CD4-positive, CD25-positive, alpha-beta regulatory T cell (primary cell): ENCODE data around the gene ALK. TPM values are rescaled to one million over a fixed set of nuclear protein-coding genes. Genes with fewer than 3 reads are reported as not detected.

Experiments used
- ATAC-seq, 2 donors: fragments of 150-1000 bp; cut with Tn5 transposase; one replicate each; pipeline ENCODE4 v1.10.0; 2021; ENCODE audit warnings: low read depth in 2 of 2, moderate number of reproducible peaks in 2 of 2, moderate library complexity in 1 of 2
- DNase-seq, 3 donors: peaks; one replicate each; pipeline versions ENCODE4 v3.0.0 to v3.0.0-alpha.2; 2012 to 2022; ENCODE audit warnings: mixed read lengths in 1 of 3
- H3K27ac ChIP-seq: one replicate; pipeline ENCODE4 v1.7.0; 2013; ENCODE audit warnings: mild to moderate bottlenecking, low read length; ENCODE audit not compliant: insufficient read depth, poor library complexity, severe bottlenecking
- H3K27me3 ChIP-seq: one replicate; pipeline ENCODE4 v1.7.0; 2013; ENCODE audit warnings: low read length; ENCODE audit not compliant: control insufficient read depth, insufficient read depth
- H3K36me3 ChIP-seq: one replicate; pipeline ENCODE4 v1.7.0; 2013; ENCODE audit warnings: mild to moderate bottlenecking, low read length, moderate library complexity; ENCODE audit not compliant: control insufficient read depth, insufficient read depth
- H3K4me1 ChIP-seq: 2 replicates; pipeline ENCODE4 v1.7.0; 2013; ENCODE audit warnings: mild to moderate bottlenecking, low read length; ENCODE audit not compliant: insufficient read depth, control insufficient read depth, poor library complexity, severe bottlenecking
- H3K4me3 ChIP-seq: one replicate; pipeline ENCODE4 v1.7.0; 2013; ENCODE audit warnings: low read depth, mild to moderate bottlenecking, low read length, moderate library complexity
- H3K9me3 ChIP-seq, 2 experiments: 1 replicate in 1 of 2; 2 replicates in 1 of 2; pipeline ENCODE4 v1.7.0; 2013; ENCODE audit warnings: low read length in 2 of 2, mild to moderate bottlenecking in 1 of 2, moderate library complexity in 1 of 2; ENCODE audit not compliant: control insufficient read depth in 2 of 2
- H3K27ac Mint-ChIP-seq, 3 donors: one replicate each; pipeline ENCODE4 v1.8.0; 2020 to 2022; ENCODE audit warnings: mild to moderate bottlenecking in 3 of 3, mixed read lengths in 3 of 3, moderate library complexity in 2 of 3
- H3K27me3 Mint-ChIP-seq: one replicate; pipeline ENCODE4 v1.8.0; 2022; ENCODE audit warnings: mild to moderate bottlenecking, mixed read lengths
- H3K36me3 Mint-ChIP-seq: one replicate; pipeline ENCODE4 v1.8.0; 2020; ENCODE audit warnings: mixed read lengths
- H3K4me1 Mint-ChIP-seq, 4 donors: one replicate each; pipeline ENCODE4 v1.8.0; 2020 to 2022; ENCODE audit warnings: mixed read lengths in 4 of 4, mild to moderate bottlenecking in 1 of 4
- H3K4me3 Mint-ChIP-seq, 4 donors: one replicate each; pipeline ENCODE4 v1.8.0; 2020 to 2022; ENCODE audit warnings: mild to moderate bottlenecking in 4 of 4, mixed read lengths in 4 of 4, moderate library complexity in 3 of 4
- H3K9me3 Mint-ChIP-seq, 7 donors: one replicate each; pipeline ENCODE4 v1.8.0; 2020 to 2022; ENCODE audit warnings: mixed read lengths in 7 of 7, mild to moderate bottlenecking in 3 of 7, moderate library complexity in 2 of 7
- polyA plus RNA-seq, 4 donors: library from polyadenylated mRNA; unstranded; fragments of 300-500 nt; fragmentation: Illumina TruSeq; gene quantifications; one replicate each; pipeline ENCODE4 v1.2.3, GENCODE V29; 2021
- total RNA-seq: library from RNA; stranded (reverse); gene quantifications from one replicate; pipeline ENCODE4 v1.2.3, GENCODE V29; 2022

Gene ALK
- total and polyA plus RNA-seq, 5 donors from 2014 or later: not detected

- no peaks in the 10 kb centered on the region for H3K36me3 ChIP-seq
- peaks cover 4% of the 10 kb centered on the region for H3K27me3 Mint-ChIP-seq
- no peak overlapping the region for H3K27ac ChIP-seq
- no peaks in the 10 kb centered on the region for H3K9me3 Mint-ChIP-seq
- ATAC-seq (no peak), DNase-seq (no peak)
- H3K4me3 ChIP-seq: no peak overlapping the region
- no peaks in the 10 kb centered on the region for H3K36me3 Mint-ChIP-seq
- no peaks in the 10 kb centered on the region for H3K9me3 ChIP-seq
- peaks cover 0 to 2% (median 0%) of the 10 kb centered on the region in 4 donors for H3K4me1 Mint-ChIP-seq
- no peak overlapping the region for H3K27ac Mint-ChIP-seq
- H3K4me1 ChIP-seq: no peaks in the 10 kb centered on the region
- no peaks in the 10 kb centered on the region for H3K27me3 ChIP-seq
- no peak overlapping the region for H3K4me3 Mint-ChIP-seq
These were observed 180.3 kb downstream of the ALK start for GRCh38 chr2:29741132-29741531.

- no peak overlapping the region for H3K4me3 Mint-ChIP-seq
- Histone ChIP-seq H3K36me3 (no peaks in the 10 kb centered on the region), H3K27me3 (peaks cover 2% of the 10 kb centered on the region), H3K27ac (no peak overlapping the region), H3K4me1 (no peaks in the 10 kb centered on the region), H3K4me3 (no peak overlapping the region), H3K9me3 (no peaks in the 10 kb centered on the region)
- no peak overlapping the region for H3K27ac Mint-ChIP-seq
- peaks cover 8% of the 10 kb centered on the region for H3K27me3 Mint-ChIP-seq
- DNase-seq: no peak
- no peaks in the 10 kb centered on the region for H3K36me3 Mint-ChIP-seq
- ATAC-seq: no peak
- H3K4me1 Mint-ChIP-seq: peaks cover 0 to 3% (median 1%) of the 10 kb centered on the region in 4 donors
- peaks cover 0 to 1% (median 0%) of the 10 kb centered on the region in 7 donors for H3K9me3 Mint-ChIP-seq
These were observed 187.4 kb downstream of the ALK start for GRCh38 chr2:29733965-29734364.

GRCh38 chr2:29733213-29733612 lies 188.2 kb downstream of the ALK start:
- ATAC-seq: no peak
- Mint-ChIP-seq H3K27ac (no peak overlapping the region), H3K4me3 (no peak overlapping the region), H3K9me3 (peaks cover 0 to 1% (median 0%) of the 10 kb centered on the region in 7 donors), H3K36me3 (no peaks in the 10 kb centered on the region), H3K4me1 (peaks cover 0 to 3% (median 0%) of the 10 kb centered on the region in 4 donors), H3K27me3 (peaks cover 8% of the 10 kb centered on the region)
- no peaks in the 10 kb centered on the region for H3K9me3 ChIP-seq
- peaks cover 2% of the 10 kb centered on the region for H3K27me3 ChIP-seq
- no peaks in the 10 kb centered on the region for H3K4me1 ChIP-seq
- no peak overlapping the region for H3K27ac ChIP-seq
- no peak overlapping the region for H3K4me3 ChIP-seq
- H3K36me3 ChIP-seq: no peaks in the 10 kb centered on the region
- DNase-seq: no peak

- ATAC-seq: no peak
- no peak overlapping the region for H3K27ac ChIP-seq
- Mint-ChIP-seq H3K27me3 (peaks cover 8% of the 10 kb centered on the region), H3K36me3 (no peaks in the 10 kb centered on the region), H3K27ac (no peak overlapping the region), H3K4me3 (no peak overlapping the region), H3K9me3 (peaks cover 0 to 1% (median 0%) of the 10 kb centered on the region in 7 donors), H3K4me1 (peaks cover 0 to 3% (median 0%) of the 10 kb centered on the region in 4 donors)
- H3K36me3 ChIP-seq: no peaks in the 10 kb centered on the region
- DNase-seq: no peak
- no peaks in the 10 kb centered on the region for H3K9me3 ChIP-seq
- H3K4me3 ChIP-seq: no peak overlapping the region
- H3K27me3 ChIP-seq: peaks cover 2% of the 10 kb centered on the region
- no peaks in the 10 kb centered on the region for H3K4me1 ChIP-seq
These were observed 189.4 kb downstream of the ALK start for GRCh38 chr2:29731948-29732347.

GRCh38 chr2:29729932-29730331 lies 191.5 kb downstream of the ALK start:
- DNase-seq (no peak), ATAC-seq (no peak)
- H3K4me1 Mint-ChIP-seq: peaks cover 0 to 3% (median 0%) of the 10 kb centered on the region in 4 donors
- Histone ChIP-seq H3K4me1 (no peaks in the 10 kb centered on the region), H3K4me3 (no peak overlapping the region), H3K27me3 (peaks cover 2% of the 10 kb centered on the region), H3K9me3 (no peaks in the 10 kb centered on the region), H3K36me3 (no peaks in the 10 kb centered on the region), H3K27ac (no peak overlapping the region)
- H3K27ac Mint-ChIP-seq: no peak overlapping the region
- H3K36me3 Mint-ChIP-seq: no peaks in the 10 kb centered on the region
- H3K9me3 Mint-ChIP-seq: peaks cover 0 to 1% (median 0%) of the 10 kb centered on the region in 7 donors
- no peak overlapping the region for H3K4me3 Mint-ChIP-seq
- peaks cover 9% of the 10 kb centered on the region for H3K27me3 Mint-ChIP-seq

GRCh38 chr2:29729401-29729800 lies 192.0 kb downstream of the ALK start:
- Histone ChIP-seq H3K9me3 (no peaks in the 10 kb centered on the region), H3K4me3 (no peak overlapping the region), H3K27ac (no peak overlapping the region), H3K27me3 (peaks cover 2% of the 10 kb centered on the region), H3K4me1 (no peaks in the 10 kb centered on the region), H3K36me3 (no peaks in the 10 kb centered on the region)
- Mint-ChIP-seq H3K9me3 (peaks cover 0 to 1% (median 0%) of the 10 kb centered on the region in 7 donors), H3K27me3 (peaks cover 14% of the 10 kb centered on the region), H3K4me1 (peaks cover 0 to 3% (median 0%) of the 10 kb centered on the region in 4 donors), H3K36me3 (no peaks in the 10 kb centered on the region), H3K4me3 (no peak overlapping the region), H3K27ac (no peak overlapping the region)
- DNase-seq (no peak), ATAC-seq (no peak)

- ATAC-seq (no peak), DNase-seq (no peak)
- no peaks in the 10 kb centered on the region for H3K4me1 ChIP-seq
- no peak overlapping the region for H3K27ac ChIP-seq
- Mint-ChIP-seq H3K4me1 (peaks cover 0 to 3% (median 0%) of the 10 kb centered on the region in 4 donors), H3K4me3 (no peak overlapping the region), H3K27ac (no peak overlapping the region), H3K27me3 (peaks cover 17% of the 10 kb centered on the region), H3K9me3 (peaks cover 0 to 2% (median 0%) of the 10 kb centered on the region in 7 donors), H3K36me3 (no peaks in the 10 kb centered on the region)
- H3K4me3 ChIP-seq: no peak overlapping the region
- no peaks in the 10 kb centered on the region for H3K27me3 ChIP-seq
- H3K9me3 ChIP-seq: no peaks in the 10 kb centered on the region
- no peaks in the 10 kb centered on the region for H3K36me3 ChIP-seq
These were observed 194.4 kb downstream of the ALK start for GRCh38 chr2:29726976-29727375.

- Histone ChIP-seq H3K36me3 (no peaks in the 10 kb centered on the region), H3K4me1 (no peaks in the 10 kb centered on the region), H3K9me3 (no peaks in the 10 kb centered on the region), H3K4me3 (no peak overlapping the region), H3K27ac (no peak overlapping the region), H3K27me3 (no peaks in the 10 kb centered on the region)
- Mint-ChIP-seq H3K27ac (no peak overlapping the region), H3K4me3 (no peak overlapping the region), H3K9me3 (peaks cover 0 to 2% (median 0%) of the 10 kb centered on the region in 7 donors), H3K27me3 (peaks cover 12% of the 10 kb centered on the region), H3K36me3 (no peaks in the 10 kb centered on the region), H3K4me1 (peaks cover 0 to 3% (median 0%) of the 10 kb centered on the region in 4 donors)
- DNase-seq: no peak
- no peak for ATAC-seq
These were observed 195.8 kb downstream of the ALK start for GRCh38 chr2:29725610-29726009.
